Measurements from ENCODE around the gene MRPL43.

GRCh38 chr10:100970076-100970913 is 17.0 kb downstream of the MRPL43 start:
- no peak for TF ChIP-seq CTCF (conservative IDR thresholded peaks at IDR 0.05; ENCODE audit: low read depth in 2 of 2)
- TF ChIP-seq EZH2 (IDR thresholded peaks at IDR 0.05; ENCODE audit: low read depth, unreplicated experiment), result no peak
- TF ChIP-seq EZH2phosphoT487 (IDR thresholded peaks at IDR 0.05; ENCODE audit: unreplicated experiment), result no peak
- TF ChIP-seq POLR2AphosphoS5 (IDR thresholded peaks at IDR 0.05; ENCODE audit: low read depth), result no peak
- TF ChIP-seq REST (IDR thresholded peaks at IDR 0.05; ENCODE audit: unreplicated experiment), result no peak
- no peak for TF ChIP-seq ZNF462 (CRISPR knock-in tag; IDR thresholded peaks at IDR 0.05)
